Stimulated activated CD4-positive, alpha-beta T cell treated with anti-CD3 and anti-CD28 coated beads, Interleukin-4, amount 100 ng/mL, for 4 hours (primary cell): Measurements from ENCODE around the gene RPL21.
"Not testable (repeated sequence)": the region's sequence is repeated elsewhere in the genome, so short reads cannot be mapped to it uniquely, and the experiment has no call there.

Experiments used
- DNase-seq, 2 experiments: peaks; one replicate each; pipeline ENCODE4 v3.0.0-alpha.2; 2020

RPL21 gene

GRCh38 chr13:27251166-27252091 lies at the start of gene RPL21:
Gene RPL21 (plus strand): TSS chr13:27251558. CDS start chr13:27253777, 2,219 bp downstream.
- DNase-seq: peak; percentile 88 to 89

GRCh38 chr13:27201661-27202060 lies 49.7 kb upstream of the RPL21 start:
- no peak for DNase-seq

GRCh38 chr13:27203186-27203585 lies 48.2 kb upstream of the RPL21 start:
- DNase-seq: no peak

GRCh38 chr13:27203854-27204253 lies 47.5 kb upstream of the RPL21 start:
- no peak for DNase-seq

DNA sequence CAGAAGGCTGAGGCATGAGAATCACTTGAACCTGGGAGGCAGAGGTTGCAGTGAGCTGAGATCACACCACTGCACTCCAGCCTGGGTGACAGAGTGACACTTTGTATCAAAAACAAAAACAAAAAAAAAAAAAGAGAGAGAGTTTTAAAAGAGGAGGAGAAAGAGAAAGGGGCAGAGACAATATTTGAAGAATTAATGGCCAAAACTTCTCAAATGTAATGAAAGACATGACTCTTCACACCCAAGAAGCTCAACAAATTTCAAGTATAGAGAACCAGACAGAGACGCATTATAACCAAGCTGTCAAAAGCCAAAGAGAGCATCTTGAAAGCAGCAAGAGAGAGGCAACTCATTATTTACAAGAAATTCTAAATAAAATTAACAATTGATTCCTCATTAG lies 42.8 kb upstream of the RPL21 start:
- no peak for DNase-seq

DNA sequence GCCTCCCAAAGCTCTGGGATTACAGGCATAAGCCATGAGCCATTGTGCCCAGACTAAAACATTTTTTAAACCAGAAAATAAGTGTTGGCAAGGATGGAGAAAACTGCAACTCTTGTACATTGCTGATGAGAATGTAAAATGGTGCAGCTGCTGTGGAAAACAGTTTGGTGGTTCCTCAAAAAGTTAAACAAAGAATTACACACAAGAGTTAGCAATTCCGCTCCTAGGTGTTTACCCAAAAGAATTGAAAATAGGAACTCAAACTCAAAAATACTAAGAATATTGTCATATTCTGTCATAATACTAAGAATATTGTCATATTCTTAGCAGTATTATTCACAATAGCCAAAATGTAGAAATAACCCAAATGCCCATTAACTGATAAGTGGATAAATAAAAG lies 40.1 kb upstream of the RPL21 start:
- DNase-seq: no peak

- no peak for DNase-seq
These were observed 39.5 kb upstream of the RPL21 start for GRCh38 chr13:27211771-27212364.

GRCh38 chr13:27213386-27213785 lies 38.0 kb upstream of the RPL21 start:
- DNase-seq: not testable (repeated sequence)

DNA sequence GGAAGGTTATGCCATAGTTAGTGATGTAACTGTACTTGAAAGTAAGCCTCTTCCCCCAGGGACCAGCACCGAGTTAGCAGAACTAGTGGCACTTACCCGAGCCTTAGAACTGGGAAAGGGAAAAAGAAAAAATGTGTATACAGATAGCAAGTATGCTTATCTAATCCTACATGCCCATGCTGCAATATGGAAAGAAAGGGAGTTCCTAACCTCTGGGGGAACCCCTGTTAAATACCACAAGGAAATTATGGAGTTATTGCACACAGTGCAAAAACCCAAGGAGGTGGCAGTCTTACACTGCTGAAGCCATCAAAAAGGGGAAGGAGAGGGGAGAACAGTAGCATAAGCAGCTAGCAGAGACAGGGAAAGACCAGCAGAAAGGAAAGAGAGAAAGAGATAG lies 33.6 kb upstream of the RPL21 start:
- DNase-seq: not testable (repeated sequence)

GRCh38 chr13:27218861-27219260 lies 32.5 kb upstream of the RPL21 start:
- not testable (repeated sequence) for DNase-seq

DNA sequence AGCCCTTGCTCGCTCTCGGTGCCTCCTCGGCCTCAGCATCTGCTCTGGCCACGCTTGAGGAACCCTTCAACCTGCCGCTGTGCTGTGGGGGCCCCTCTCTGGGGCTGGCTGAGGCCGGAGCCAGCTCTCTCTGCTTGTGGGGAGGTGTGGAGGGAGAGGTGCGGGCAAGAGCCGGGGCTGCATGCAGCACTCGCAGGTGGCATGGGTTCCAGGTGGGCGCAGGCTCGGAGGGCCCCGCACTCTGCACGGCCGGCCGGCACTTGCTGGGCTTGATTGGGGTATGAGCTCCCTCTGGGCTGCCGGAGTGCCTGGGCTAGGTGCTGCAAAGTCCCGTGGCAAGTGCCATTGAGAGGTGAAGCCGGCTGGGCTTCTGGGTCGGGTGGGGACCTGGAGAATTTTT lies 31.7 kb upstream of the RPL21 start:
- DNase-seq: no peak

DNA sequence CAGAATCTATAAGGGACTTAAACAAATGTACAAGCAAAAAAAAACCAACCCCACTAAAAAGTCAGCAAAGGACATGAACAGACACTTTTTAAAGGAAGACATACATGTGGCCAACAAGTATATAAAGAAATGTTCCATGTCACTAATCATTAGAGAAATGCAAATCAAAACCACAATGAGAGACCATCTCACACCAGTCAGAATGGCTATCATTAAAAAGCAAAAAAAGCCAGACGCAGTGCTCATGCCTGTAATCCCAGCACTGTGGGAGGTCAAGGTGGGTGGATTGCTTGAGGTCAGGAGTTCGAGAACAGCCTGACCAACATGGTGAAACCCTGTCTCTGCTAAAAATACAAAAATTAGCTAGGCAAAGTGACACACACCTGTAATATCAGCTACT lies 29.3 kb upstream of the RPL21 start:
- DNase-seq: not testable (repeated sequence)

- DNase-seq: no peak
These were observed 24.4 kb upstream of the RPL21 start for GRCh38 chr13:27226991-27227390.

- no peak for DNase-seq
These were observed 23.2 kb upstream of the RPL21 start for GRCh38 chr13:27228131-27228530.

DNA sequence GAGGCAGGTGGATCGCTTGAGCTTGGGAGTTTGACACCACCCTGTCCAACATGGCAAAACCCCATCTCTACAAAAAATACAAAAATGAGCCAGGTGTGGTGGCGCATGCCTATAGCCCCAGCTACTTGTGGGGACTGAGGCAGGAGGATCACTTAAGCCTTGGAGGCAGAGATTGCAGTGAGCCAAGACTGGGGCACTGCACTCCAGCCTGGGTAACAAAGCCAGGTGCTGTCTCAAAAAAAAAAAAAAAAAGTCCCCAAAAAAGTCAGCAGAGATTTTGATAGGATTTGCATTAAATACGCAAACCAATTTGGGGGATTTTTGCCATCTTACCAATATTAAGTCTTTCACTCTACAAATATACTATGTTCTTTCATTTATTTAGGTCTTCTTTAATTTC lies 21.7 kb upstream of the RPL21 start:
- DNase-seq: no peak

DNA sequence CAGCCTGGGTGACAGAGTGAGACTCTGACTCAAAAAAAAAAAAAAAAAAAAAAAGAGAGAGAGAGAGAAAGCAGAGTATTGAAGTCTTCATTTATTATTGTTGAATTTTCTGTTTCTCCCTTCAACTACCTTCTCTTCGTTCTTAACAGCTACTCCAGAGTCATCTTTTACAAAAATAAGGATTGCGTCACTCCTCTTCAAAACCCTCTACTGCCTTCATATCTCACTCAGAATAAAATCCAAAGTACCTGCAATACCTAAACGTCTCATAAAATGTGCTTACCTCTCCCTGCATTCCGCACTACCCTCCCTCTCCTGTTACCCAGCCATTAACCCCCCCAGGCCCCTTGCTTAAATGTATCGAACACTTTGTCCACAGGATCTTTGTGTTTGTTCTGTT lies 17.4 kb upstream of the RPL21 start:
- DNase-seq: no peak

DNA sequence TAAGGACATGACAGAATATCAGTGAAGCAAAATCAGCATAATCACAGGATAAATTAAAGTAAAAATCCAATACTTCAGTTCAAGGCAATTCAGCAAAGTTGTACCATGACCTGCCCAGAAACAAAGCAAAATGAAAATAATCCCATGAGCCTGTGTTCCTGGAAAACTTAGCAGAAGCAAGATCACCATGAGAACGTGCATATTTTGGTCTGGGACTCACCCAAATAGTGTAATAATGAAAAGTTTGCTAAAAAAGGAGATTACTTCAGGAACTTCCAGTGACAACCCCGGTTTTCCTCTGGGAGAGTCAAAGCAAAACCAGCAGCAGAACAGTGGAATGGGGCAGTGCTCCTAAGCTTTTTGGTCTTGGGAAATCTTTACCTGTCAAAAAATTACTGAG lies 14.9 kb upstream of the RPL21 start:
- DNase-seq: no peak

GRCh38 chr13:27242702-27243101 lies 8.7 kb upstream of the RPL21 start:
- no peak for DNase-seq

GRCh38 chr13:27245610-27246009 lies 5.7 kb upstream of the RPL21 start:
- DNase-seq: no peak

GRCh38 chr13:27250833-27251165 lies 559 bp upstream of the RPL21 start:
- DNase-seq: no peak

DNA sequence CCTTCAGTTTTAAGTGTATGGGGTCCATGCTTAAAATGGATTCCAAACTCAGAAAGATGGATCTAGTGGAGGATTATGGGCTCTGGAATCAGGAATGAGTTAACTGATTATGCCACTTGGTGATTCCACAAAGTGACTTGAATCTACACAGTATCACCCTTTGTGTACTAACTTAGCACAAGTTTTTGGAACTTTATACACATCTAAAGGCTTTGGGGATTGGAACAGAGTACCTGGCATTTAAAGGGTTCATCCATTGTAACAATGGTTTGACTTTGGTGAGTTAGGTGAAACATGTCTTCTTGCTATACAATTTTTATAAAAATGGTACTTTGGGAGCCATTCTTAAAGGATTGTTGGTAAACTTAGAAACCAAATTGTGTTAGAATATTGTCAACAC lies 1.1 kb downstream of the RPL21 start:
- DNase-seq: no peak

DNA sequence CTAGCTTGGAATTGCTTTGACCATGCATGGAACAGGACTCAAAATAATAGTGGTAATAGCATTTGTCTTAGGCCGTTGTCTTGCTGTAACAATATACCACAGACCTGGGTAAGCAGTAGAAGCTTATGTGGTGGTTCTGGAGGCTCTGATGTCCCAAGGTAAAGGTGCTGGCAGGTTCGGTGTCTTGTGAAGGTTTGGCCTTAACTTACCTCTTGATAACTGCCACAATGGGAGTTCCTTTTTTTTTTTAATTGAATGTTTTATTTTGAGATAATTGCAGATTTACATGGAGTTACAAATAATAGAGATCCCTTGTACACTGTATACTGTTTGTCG lies 5.8 kb downstream of the RPL21 start:
- DNase-seq: no peak

- no peak for DNase-seq
These were observed 6.4 kb downstream of the RPL21 start for GRCh38 chr13:27257648-27258253.
